GM12875 (cell line): ENCODE data around the gene BTD.

Source experiments
- H3K4me3 ChIP-seq: one replicate; pipeline ENCODE4 v1.5.1; 2011; ENCODE audit warnings: low read depth, low read length, control low read depth
- TF ChIP-seq, protein P1 (sequence below): IDR thresholded peaks from 2 replicates; pipeline ENCODE4 v1.5.1; 2011; ENCODE audit warnings: low read depth, mild to moderate bottlenecking, control low read depth, inconsistent platforms, low read length, moderate library complexity, borderline replicate concordance; ENCODE audit not compliant: insufficient read depth

Gene BTD

DNA sequence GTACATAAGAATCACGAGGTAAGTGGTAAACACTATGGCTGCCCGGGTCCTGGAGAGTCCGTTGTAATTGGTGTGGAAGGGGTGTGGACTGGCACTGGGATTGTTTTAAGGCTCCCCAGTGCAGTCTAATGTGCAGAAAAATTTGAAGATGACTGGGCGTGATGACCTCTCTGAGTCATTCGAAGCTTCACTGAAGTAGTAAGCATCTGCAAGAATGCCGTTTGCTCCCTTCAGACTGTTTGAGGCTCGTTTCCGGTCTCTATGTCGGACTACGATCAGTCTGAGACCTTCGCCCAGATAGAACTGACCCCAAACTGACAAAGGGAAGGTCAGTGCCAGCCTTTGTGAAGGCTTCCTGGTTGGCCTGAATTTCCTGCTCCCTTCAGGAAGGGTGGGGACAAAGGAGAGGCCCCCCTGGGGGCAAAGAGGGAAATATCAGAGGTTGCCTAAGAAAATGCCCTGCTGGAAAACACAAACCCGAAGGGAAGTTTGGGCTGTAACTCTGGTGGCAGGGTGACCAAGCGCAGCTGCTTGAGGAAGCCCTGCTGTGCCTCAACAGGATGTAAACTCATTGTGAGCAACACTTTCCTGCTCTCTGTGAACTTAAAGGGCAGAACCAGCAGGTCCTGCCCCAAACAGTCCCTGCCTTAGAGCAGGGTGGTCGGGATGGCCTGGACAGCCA is 34.6 kb downstream of the BTD start:
- TF ChIP-seq, protein P1, sequence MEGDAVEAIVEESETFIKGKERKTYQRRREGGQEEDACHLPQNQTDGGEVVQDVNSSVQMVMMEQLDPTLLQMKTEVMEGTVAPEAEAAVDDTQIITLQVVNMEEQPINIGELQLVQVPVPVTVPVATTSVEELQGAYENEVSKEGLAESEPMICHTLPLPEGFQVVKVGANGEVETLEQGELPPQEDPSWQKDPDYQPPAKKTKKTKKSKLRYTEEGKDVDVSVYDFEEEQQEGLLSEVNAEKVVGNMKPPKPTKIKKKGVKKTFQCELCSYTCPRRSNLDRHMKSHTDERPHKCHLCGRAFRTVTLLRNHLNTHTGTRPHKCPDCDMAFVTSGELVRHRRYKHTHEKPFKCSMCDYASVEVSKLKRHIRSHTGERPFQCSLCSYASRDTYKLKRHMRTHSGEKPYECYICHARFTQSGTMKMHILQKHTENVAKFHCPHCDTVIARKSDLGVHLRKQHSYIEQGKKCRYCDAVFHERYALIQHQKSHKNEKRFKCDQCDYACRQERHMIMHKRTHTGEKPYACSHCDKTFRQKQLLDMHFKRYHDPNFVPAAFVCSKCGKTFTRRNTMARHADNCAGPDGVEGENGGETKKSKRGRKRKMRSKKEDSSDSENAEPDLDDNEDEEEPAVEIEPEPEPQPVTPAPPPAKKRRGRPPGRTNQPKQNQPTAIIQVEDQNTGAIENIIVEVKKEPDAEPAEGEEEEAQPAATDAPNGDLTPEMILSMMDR, result no peak
- H3K4me3 ChIP-seq, result peak overlapping the region; percentile 10

DNA sequence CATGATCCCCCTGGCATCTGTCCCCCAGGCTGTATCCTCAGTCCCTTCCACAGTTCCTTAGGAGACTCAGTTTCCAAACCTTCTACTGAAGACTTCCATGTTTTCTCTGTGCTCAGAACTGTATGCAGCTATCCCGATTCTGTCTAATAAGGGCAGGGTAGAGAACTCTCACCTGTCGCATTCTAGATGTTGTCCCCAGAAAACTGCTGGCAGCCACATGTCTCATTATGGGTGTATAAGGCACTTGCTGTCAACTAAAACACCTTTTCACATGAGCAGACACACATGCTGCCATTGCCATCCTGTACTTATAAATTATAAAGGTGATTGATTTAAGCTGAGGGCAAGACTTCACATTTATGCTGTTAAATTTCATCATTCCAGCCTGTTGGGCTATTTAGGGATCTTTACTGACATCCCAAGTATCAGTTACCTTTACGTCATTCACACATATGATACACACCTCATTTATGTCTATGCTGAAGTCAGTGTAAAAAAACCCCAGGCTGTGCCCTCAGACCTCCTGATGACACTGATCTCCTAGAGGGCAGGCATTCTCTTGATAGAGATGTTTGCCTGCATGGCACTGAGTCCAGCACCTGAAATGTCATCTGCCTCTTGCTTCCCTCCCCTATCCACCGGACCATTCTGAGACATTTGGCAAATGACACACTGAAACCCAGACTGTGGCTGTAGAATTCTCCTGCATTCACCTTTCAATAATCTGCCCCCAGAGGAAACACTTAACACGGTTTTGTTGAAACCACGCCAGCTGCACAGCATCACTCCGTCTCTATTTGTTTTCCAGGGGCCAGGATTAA is 35.8 kb downstream of the BTD start:
- TF ChIP-seq, protein P1, result no peak
- no peak overlapping the region for H3K4me3 ChIP-seq

DNA sequence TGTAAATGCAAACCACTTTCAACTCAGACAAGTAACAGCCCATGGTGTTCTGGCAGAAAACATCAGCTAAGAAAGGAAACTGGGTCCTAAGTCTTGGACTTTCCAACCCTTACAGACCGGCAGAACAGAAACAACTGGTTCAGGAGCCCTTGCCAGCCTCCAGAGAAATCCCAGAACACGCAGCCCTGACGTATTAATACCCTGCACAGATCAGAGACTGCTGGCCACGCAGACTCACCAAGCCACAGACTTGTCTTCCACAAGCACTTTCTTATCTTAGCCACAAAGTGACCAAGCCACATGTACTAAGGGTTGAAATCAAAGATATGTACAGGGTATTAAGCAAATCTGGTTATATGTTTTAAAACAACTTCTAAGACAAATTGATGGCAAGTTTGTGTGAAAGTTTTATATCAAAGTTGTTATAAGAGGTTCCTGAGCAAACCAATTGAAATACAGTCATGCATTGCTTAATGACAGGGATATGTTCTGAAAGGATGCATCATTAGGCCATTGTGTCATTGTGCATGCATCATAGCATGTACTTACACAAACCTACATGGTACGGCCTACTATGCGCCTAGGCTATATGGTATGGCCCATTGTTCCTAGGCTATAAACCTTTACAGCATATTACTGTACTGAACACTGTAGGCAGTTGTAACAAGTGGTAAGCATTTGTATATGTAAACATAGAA is 36.8 kb downstream of the BTD start:
- no peak overlapping the region for H3K4me3 ChIP-seq
- TF ChIP-seq, protein P1, result no peak

DNA sequence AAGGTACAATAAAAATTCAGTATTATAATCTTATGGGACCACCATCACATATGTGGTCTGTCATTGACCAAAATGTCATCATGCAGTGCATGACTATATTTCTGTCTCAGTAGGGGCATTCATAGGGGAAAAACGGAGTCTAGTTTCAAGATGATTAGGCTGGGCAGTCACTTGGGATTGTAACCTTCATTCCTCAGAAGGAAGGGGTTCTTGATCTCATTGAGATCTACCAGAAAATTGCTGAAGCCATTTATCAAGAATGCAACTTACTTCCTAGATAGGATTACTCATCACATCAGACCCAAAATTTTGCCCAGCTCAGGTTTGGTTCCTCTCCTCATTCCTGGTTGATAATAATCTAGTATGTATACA is 37.3 kb downstream of the BTD start:
- TF ChIP-seq, protein P1, result no peak
- no peak overlapping the region for H3K4me3 ChIP-seq

DNA sequence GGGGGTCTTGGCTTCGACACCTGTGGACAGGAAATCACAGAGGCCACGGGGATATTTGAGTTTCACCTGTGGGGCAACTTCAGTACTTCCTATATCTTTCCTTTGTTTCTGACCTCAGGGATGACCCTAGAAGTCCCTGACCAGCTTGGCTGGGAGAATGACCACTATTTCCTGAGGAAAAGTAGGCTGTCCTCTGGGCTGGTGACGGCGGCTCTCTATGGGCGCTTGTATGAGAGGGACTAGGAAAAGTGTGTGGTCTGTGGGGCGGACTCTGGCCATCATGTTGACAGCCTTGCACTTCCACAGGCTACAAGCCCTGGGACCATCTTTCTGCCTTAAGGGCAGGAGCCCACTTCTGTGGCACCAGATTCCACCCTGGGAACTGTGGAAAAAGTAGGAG is 43.7 kb downstream of the BTD start:
- no peak overlapping the region for H3K4me3 ChIP-seq
- TF ChIP-seq, protein P1, result no peak

DNA sequence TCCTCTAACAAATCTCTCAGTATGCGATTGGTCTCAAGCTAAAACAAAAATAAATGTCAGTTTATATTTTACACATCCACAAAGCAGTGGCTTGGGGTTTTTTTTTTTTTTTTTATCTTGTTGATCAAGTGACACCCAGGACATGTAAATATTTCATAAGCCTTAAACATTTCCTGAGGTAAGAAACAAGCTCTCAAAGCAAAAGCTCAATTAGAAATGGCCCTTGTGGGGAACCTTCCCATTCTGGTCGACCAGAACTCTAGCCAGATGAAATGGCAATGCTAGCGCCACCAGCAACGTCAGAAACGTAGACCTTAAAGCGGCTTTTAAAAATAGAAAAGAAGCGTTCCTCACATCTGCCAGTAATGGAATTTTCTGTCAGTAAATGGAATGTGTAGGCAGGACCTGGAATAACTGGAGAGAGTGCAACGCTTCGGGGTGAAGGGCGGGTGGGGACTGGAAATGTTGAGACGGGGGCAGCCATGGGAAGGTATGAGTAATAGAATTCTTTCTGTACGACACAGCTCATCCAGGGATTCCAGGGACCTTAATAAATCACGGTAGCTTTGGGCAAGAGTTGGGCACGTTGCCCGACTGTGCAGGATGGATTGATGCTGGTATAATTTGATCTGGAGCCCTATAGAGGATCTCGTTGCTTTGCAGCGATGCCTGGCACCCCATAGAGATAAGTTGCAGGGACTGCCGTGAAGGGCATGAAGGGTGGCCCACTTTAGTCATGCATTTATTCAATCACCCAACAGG is 44.4 kb downstream of the BTD start:
- no peak overlapping the region for H3K4me3 ChIP-seq
- TF ChIP-seq, protein P1, result no peak
